K562 (cell line): ENCODE measurements around the gene TSPAN18.

Experiments used
- ELF4 ChIP-seq: fragments of 450-650 bp; formaldehyde crosslinking; IDR thresholded peaks from 2 replicates; pipeline ENCODE4 v1.4.0; 2022; ENCODE audit warnings: missing genetic modification characterization
- TF ChIP-seq, protein P1 (sequence below), 3 experiments: IDR thresholded peaks in 2 of 3; conservative IDR thresholded peaks in 1 of 3; 2 replicates each; pipeline ENCODE4 v1.5.1; 2011 to 2012; ENCODE audit warnings: low read length in 3 of 3, mild to moderate bottlenecking in 3 of 3, control low read depth in 2 of 3, improper control_type of control experiment in 1 of 3, inconsistent platforms in 1 of 3, low read depth in 1 of 3, mixed read lengths in 1 of 3, moderate library complexity in 1 of 3; ENCODE audit not compliant: insufficient read depth in 2 of 3
- TF ChIP-seq, protein P2 (sequence below): fragments of 250-450 bp; sonication (Bioruptor Pico); IDR thresholded peaks from 2 replicates; pipeline ENCODE4 v1.5.0; 2021

DNA sequence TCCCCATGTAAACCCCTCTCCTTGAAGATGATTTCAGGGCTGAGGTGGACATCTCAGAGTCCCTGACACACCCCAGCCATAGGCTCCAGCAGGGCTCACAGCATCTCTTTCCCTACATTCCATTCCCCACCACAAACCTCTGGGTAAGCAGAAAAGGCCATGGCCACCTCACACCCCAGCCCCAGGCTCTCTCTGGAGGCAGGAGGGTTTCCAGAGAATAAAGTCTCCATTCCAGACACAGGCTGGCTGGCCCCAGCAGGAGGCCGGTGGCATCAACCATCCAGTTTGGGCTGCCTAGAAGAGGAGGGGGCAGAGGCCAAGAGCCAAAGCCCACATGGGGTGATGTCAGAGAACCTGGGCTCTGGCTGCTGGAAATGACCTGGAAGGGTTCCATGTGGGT lies 162.5 kb downstream of the TSPAN18 start:
- TF ChIP-seq, protein P1, sequence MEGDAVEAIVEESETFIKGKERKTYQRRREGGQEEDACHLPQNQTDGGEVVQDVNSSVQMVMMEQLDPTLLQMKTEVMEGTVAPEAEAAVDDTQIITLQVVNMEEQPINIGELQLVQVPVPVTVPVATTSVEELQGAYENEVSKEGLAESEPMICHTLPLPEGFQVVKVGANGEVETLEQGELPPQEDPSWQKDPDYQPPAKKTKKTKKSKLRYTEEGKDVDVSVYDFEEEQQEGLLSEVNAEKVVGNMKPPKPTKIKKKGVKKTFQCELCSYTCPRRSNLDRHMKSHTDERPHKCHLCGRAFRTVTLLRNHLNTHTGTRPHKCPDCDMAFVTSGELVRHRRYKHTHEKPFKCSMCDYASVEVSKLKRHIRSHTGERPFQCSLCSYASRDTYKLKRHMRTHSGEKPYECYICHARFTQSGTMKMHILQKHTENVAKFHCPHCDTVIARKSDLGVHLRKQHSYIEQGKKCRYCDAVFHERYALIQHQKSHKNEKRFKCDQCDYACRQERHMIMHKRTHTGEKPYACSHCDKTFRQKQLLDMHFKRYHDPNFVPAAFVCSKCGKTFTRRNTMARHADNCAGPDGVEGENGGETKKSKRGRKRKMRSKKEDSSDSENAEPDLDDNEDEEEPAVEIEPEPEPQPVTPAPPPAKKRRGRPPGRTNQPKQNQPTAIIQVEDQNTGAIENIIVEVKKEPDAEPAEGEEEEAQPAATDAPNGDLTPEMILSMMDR (IDR thresholded peaks at IDR 0.05 in 2 of 3, conservative IDR thresholded peaks at IDR 0.05 in 1 of 3; ENCODE audit: insufficient read depth in 2 of 3, low read depth in 1 of 3, low read length in 3 of 3), result no peak
- TF ChIP-seq ELF4, result no peak
- TF ChIP-seq, protein P2, sequence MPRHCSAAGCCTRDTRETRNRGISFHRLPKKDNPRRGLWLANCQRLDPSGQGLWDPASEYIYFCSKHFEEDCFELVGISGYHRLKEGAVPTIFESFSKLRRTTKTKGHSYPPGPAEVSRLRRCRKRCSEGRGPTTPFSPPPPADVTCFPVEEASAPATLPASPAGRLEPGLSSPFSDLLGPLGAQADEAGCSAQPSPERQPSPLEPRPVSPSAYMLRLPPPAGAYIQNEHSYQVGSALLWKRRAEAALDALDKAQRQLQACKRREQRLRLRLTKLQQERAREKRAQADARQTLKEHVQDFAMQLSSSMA, result no peak
